ENCODE measurements around the gene TPH1.

DNA sequence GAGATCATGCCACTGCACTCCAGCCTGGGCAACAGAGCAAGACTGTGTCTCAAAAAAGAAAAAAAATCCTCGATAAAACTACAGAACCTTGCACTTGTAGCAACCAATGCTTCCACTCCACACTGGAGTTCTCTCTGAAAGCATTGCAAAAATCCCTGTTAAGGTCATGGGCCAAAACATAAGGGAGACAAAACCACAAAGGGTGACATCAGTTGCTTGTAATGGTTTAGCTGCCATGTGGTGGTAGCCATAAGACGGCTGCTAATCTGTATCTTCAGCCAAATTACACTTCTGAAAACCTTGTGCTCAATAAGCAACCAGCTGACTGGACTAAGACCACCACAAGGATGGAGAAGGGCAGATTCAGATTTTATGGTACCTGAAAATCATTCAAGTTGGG lies 20.6 kb upstream of the TPH1 start:
- TF ChIP-seq, protein P1, sequence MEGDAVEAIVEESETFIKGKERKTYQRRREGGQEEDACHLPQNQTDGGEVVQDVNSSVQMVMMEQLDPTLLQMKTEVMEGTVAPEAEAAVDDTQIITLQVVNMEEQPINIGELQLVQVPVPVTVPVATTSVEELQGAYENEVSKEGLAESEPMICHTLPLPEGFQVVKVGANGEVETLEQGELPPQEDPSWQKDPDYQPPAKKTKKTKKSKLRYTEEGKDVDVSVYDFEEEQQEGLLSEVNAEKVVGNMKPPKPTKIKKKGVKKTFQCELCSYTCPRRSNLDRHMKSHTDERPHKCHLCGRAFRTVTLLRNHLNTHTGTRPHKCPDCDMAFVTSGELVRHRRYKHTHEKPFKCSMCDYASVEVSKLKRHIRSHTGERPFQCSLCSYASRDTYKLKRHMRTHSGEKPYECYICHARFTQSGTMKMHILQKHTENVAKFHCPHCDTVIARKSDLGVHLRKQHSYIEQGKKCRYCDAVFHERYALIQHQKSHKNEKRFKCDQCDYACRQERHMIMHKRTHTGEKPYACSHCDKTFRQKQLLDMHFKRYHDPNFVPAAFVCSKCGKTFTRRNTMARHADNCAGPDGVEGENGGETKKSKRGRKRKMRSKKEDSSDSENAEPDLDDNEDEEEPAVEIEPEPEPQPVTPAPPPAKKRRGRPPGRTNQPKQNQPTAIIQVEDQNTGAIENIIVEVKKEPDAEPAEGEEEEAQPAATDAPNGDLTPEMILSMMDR (IDR thresholded peaks at IDR 0.05; ENCODE audit: low read depth, low read length) = no peak
- TF ChIP-seq EZH2phosphoT487 (IDR thresholded peaks at IDR 0.05; ENCODE audit: low read depth) = no peak

Data from OCI-LY3 (cell line).